HG03108 (cell line): Measurements from ENCODE around the gene LRGUK.
"Not testable (repeated sequence)": the region's sequence is repeated elsewhere in the genome, so short reads cannot be mapped to it uniquely, and the experiment has no call there.

Source experiments
- ATAC-seq: cut with Tn5 transposase; IDR thresholded peaks from one replicate; pipeline ENCODE4 v1.9.1; 2021; ENCODE audit warnings: moderate library complexity; ENCODE audit not compliant: unreplicated experiment

LRGUK gene

DNA sequence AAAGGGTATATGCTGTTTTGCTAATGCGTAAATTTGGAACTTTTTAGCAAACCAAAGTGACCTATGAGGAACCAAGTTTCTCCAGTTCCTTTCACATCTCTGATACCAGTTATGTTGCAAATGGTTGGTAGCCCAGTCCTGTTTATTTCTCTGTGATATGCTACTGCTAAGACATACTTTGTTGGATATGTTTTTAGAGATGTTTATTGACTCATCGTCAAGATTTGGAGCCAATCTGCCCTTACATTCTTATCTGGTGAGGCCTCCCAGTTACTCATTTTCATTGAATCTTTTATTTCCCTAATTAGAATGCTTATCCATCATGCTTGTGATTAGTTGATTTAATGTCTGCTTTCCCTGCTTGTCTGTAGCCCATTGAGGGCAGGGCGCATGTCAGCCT is 58.9 kb downstream of the LRGUK start:
- ATAC-seq, result no peak

DNA sequence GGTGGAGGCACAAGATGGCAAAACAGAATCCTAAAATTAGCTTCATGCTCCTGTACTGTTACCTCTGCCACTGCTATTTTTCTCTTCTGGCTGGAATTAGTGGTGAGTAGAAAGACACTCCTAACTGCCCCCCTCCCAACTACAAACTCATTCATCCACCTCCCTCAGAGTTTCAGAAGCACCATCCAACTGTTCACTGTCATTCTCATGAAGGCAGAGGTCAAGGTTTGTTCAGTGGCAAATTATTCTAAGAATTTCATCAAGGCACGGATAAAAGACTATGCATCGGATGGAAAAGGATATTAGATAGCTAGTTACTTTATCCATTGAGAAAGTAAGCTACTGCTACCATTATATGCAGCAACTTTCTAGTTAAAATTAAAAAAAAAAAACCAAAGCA is 59.7 kb downstream of the LRGUK start:
- ATAC-seq, result no peak

DNA sequence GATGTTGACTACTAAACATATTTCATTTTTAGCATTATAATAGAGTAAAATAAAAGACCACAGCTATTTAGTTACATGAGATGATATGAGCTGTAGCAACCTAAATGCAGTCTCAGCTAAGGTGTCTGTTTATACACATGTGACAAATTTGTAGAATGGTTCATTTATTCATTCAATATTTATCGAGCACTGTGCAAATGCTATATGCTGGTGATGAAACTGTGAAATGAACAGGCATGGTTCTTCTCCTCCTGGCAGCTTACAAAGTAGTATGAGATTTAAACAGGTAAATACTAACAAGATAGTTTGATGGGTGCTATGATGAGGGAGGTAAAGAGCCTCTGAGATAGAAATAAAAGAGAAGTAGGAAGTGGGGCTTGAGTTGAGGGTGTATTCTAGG is 60.8 kb downstream of the LRGUK start:
- ATAC-seq, result no peak

DNA sequence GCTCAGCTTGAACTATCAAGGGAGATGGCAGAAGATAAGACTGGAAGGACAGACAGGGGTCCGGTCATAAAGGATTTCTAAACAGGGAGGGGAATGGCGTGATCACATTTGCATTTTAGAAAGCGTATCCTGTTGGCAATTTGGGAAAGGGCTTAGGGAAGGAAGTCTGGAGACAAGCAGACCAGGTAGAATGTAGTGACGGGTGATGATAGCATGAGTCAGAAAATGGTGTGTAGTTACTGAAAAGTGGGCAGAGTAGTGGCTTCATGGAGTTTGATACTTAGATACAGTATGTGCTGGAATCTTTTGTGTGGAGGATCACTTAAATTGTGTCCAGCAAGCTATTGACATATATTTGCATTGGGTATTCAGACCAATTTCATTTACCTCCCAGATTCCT is 61.2 kb downstream of the LRGUK start:
- no peak for ATAC-seq

DNA sequence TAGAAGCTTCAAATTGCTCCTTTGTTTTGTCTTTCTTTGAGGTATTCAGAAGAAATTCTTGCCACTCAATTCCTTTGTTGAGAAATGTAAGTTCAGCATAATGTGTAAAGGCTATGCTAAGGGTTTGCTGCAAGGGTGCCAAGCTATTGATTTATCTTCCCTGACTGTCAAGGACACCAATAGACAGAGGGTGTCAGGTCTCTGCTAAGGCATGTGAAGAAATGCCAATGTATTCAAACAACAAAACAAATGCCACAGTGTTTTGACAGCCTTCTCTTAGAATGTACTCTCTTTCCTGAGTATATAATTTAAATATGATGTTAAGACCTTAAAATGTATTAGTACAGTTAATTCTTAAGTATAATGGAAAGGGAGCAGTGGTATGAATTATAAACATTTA is 62.4 kb downstream of the LRGUK start:
- no peak for ATAC-seq

DNA sequence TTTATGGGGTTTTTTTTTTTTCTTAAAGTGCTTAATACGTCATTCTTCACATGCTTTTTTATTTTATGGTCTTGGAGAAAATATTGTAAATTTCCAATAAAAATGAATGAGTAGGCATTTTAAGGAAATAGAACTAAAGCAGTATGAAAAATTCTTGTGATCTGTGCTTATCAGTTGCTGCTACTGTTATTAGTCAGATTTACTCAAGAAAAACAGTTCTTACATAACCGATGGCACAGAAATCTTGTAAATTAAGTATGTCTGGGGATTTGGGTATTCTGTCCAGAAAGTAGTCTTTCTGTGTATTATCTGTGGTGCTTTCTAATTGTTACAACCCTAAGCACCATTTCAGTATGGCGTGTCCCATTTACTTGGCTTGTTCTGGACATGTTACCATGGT is 64.7 kb downstream of the LRGUK start:
- no peak for ATAC-seq

DNA sequence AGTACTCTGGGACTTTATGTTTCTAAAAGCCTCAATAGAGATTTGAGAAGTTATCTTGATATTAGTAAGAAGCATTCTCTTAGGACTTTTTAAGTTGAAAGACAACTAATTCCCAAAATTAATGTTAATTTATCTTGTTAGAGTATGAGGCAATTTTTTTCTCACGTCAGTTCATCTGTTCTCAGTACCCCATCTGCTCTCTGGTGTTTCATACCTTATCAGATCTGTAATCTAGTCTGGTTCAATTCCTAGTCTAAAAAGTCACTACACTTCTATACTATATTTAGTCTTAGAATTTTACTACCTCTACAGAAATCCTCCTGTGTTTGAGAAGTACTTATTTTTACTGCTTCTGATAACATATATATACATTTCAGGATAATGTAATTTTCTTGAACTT is 66.1 kb downstream of the LRGUK start:
- no peak for ATAC-seq

DNA sequence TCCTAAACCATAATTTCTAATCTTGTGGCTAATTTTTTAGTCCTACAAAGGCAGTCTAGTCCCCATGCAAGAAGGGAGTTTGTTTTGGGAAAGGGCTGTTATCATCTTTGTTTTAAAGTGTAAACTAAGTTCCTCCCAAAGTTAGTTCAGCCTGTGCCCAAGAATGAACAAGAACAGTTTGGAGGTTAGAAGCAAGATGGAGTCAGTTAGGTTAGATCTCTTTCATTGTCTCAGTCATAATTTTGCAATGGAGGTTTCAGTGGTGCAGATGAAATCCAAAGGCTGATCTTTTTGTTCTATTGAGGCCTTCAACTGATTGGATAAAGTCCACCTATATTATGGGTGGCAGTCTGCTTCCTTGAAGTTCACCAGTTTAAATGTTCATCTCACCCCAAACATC is 68.1 kb downstream of the LRGUK start:
- ATAC-seq, result no peak

DNA sequence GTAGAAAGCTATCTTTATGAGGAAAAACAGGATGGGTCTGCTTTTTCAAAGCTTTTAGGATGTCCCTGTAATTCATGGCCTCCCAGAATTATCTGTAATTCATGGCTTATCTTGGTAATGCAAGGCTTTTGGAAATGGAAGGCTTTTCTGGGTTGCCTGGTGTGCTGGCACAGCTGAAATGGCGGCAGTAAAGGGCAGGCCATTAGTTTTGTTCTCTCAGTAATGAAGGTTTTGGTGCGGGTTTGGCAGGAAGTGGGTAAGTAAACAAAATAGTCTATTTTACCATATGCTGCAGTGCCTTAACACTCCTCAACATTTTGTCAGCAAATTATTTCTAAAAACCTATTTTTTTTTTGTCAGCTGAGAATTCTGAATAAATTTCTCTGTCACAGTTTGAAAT is 69.3 kb downstream of the LRGUK start:
- ATAC-seq, result no peak

DNA sequence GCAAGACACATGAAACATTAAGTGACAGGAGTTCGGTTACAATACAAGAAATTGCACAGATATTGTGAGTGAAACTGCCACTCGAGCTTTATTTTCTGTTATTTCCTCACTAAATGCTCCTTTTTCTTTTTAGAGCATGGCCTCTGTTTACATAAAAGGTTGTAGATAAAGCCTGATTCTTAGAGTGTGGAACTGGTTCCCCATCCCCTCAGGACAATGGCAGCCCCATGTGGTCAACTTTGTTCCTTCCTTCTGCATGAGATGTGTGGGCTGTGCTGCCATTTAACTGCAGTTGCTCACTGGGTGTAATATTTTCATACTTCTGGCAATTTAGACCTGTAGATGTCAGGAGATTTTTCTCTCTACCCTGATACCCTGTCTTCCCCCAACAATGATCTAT is 70.2 kb downstream of the LRGUK start:
- ATAC-seq, result no peak

DNA sequence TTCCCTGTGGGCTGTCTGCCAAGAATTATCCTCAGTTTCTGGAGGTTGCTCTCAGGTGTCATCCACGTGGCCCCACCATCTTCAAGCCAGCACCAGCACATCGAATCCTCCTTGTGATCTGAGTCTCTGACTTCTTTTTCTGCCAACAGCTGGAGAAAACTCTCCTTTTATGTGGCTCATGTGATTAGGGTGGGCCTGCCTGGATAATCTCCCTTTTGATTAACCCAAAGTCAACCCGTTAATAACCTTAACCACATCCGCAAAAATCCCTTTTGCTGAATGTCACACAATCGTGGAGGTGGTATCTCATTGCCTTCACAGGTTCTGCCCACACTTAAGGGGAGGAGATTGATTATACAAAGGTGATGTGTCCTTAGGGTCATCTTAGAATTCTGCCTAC is 73.8 kb downstream of the LRGUK start:
- ATAC-seq, result no peak

DNA sequence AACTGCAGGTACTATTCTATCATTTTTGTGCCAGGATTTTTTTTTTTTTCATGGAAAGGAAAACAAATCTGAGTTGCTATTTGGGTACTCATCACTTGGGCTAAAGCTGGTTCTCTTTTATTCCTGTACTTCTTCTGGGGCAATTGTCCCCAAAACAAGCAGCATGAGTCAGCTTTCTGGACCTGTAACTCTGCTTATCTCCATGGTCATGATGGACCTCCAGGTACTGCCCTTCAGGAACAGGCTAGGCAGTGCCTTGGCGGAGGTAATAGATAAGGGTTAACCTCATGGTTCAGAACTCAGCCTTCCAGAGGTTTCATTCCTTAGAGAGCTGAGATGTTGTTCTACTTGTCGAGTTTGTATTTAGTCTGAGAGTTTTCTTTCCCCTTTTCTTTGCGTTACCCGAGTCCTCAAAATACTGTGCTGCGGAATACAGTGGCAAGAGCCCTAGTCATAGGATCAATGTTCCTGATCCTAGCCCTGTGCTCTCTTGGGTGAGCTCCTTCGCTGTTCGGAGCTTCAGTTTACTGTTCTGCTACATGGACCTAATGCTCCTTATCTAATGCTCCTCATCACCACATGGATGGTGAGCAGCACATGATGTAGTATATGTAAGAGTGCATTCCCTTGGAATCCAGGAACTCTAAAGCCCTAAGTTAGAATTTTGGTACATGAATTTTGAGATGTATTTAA is 74.6 kb downstream of the LRGUK start:
- ATAC-seq, result no peak

DNA sequence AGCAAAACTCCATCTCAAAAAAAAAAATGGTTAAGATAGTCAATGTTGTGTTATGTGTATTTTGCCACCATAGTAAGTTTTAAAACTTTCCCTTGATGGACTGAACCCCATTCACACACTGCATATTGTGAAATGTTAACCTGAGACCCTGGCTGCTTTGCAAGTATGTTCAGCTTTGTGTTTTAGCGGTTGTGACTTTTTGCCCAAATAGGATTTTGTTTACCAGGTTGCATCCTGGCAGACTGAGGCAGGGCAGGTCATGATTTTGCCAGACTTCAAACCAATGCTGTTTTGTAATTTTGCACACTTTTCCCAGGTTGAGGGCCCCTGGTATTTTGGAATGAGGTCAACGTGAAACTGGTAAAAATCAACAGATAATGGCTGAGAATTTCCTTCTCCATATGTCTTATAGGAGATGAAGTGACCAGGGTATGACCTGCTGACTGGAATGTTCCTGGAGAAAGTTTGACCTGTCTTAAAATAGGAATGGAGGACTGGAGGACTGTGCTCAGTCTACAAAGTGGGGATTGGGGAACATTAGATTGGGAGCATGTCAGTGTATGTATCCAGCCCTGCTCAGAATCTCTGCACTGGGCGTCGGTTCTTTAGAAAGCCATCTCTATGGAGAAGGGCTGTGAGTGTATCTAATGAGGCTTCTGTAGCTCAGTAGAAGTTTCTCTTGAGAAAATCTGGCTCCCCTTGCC is 76.2 kb downstream of the LRGUK start:
- ATAC-seq, result no peak

DNA sequence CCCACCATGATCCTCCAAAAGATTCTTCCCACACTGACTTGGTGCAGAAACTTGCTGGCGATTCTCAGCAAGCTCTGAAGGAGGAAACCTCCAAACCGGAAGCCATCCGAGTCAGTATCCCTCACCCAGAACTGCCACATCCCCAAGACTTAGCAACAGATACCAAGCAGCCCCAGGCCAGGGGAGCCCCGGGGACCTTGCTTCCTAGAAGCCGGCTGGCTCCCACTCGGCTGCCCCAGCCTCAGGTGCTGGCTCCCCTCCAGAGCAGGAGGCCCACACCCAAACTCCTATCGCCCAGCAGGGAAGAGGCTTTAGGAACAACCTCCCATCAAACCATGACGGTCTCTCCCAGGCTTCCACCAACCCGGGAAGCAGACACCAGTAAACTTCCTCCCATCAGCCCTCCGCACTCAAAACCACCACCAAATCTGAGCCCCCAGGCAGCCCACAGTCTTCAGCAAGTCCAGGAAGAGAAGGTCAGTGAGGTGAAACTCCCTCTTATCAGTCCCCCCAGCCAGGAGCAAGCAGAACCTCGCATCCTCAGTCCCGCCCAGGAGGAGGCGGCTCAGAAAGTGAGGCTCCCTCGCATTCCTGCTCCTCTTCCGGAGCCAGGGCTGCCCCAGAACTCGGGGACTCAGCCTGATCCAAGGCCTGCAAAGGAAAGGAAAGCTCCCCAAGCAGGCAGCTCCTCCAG is 82.3 kb downstream of the LRGUK start:
- no peak for ATAC-seq

DNA sequence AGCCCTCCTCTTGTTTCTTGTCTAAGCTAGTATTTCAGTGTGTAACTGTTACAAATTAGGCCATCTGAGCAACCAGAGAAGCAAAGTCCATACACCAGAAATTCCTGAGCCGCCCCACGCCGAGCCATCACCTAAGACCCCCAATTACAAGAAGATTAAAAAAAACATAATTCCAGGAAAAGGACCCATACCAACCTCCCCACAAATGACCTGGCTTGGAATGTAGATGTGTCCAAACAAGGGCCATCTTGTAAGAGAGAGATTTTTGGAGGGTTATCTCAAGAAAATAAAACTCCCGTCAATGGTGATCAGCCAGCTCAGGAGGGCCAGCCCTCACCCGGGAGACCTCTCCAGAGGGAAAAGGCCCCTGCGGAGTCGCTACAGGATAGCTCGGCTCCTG is 83.1 kb downstream of the LRGUK start:
- ATAC-seq, result no peak

DNA sequence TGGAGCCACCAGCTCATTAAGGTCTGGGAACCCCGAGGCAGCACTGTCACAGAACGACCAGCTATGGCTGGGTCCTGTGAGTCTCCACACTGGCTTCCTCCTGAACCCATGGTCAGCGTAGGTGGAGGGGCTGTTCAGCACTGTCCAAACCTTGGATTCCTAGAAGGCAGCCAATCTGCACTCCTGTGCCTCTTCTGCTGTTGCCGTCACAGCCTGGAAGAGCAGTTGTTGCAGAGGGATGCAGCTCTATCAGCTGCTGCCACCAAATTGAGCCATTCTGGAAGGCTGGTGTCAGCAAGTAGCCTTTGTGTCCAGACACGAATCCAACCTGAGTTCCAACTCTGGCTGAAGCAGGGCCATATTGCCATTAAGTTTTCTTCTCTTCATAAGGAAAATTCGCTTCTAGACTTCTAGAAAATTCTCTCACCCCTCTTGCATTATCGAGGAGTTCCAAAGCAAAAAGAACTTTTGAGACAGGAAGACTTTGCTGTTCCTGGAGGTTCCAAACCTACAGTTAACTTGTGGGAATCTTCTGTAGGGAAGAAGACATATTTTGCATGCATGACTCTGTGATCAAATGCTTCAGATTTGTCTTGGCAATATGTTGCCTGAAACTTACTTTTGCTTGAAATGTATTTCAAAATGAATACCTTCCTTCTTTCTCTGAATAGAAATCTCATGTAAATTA is 84.0 kb downstream of the LRGUK start:
- ATAC-seq, result no peak

DNA sequence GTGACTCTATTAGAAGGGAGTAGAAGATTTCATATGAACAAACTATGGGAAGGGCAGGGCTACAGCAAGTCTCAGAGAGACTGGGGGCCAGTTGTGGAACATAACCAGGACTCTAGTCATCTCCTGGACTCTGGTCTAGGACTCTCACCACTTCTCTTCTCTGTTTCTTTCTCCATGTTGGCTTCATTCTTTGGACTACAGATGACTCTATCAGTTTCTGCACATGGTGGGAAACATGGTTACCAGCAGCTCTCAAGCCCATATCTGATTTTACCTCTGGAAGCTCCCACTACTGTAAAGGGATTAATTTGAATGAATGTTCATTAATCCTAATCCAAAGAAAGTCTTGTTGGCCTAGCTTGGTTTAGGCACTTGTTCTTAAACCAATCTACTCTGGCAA is 84.7 kb downstream of the LRGUK start:
- no peak for ATAC-seq

DNA sequence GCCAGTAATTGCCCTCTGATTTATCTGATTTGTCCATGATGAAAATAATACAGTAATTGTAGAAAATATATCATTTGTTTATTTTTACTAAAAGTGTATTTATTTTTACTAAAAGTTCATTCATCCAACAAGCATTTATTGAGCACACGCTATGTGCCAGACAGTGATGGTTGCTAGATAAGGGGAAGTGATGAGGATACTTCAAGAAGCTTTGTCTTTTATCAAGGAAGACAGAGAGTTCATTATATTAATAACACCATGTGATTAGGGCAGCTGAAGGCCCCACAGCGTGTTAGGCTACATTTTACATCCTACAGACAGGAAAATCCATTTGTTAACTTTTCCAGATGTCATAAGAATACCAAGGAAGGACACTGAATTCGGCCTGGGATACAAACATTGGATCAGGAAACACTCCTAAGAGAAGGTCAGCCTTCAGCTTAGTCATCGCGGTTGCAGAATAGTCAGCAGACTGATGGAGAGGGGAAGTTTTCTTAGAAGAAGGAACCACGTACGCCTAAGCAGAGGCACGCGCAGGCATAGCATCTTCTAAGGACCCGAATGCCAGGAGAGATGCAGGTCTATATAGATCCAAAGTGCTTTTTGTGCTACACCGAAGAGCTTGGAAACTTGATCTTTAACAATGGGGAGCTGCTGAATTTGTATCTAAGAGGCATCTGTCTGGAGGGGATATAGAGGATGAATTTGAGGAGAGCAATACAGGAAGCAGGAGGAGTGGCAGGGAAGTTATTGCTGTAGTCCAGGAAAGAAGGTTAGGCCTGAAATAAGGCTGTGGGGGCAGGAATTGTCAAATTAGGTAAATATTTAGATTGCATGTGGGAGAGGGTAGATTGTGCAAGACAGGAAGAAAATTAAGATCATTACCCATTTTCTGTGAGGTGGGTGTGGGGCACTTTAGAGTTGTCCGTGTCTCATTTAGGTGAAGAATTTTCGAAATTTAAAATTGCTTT is 85.7 kb downstream of the LRGUK start:
- no peak for ATAC-seq

DNA sequence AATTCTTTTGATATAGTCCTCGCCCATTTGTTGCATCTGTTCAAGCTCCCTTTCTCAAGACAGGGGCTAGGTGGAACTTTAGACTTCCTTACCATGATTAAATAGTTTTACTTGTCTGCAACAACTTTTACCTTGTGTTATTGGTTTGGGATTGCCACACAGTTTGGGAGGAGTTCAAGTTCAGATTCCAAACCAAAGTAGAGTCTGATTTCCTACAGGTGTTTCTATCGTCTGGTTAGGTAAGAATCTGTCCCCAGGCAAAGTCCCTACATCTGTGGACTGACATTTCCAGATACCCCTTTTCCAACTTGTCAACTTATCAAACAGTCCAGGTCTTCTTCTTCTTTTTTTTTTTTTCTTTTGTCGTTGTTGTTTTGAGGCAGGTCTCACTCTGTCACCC is 93.1 kb downstream of the LRGUK start:
- no peak for ATAC-seq

DNA sequence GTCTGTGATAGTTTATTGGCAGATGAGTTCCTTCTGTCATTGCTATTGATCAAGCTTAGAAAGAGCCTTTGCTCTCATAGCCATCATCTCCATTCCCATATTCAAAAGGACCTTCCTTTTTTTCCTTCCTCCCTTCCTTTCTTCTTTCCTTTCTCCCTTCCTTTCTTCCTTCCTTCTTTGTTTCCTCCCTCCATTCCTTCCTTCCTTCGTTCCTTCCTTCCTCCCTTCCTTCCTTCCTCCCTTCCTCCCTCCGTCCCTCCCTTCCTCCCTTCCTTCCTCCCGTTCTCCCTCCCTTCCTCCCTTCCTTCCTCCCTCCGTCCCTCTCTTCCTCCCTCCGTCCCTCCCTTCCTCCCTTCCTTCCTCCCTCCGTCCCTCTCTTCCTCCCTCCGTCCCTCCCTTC is 104.2 kb downstream of the LRGUK start:
- not testable (repeated sequence) for ATAC-seq

DNA sequence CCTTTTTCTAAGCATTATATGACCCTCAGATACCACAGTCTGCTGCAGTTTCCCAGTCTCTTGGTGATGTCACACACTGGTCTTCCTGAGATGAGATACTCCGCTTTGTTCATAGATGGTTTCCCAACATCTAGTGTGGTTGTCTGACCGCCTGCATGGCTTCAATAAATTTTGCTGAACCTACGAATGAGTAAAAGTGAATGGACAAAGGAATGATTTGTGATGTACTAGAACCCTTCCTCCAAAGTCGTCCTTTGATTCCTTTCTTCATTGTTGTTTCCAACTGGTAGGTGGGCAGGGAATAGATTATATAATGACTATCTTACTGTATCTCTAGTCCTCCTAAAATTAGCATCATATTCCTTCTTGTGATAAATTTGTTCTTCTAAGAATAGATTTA is 107.1 kb downstream of the LRGUK start:
- ATAC-seq, result no peak
